HEK293T (cell line): Measurements from ENCODE around the gene VWA1.
A peak's percentile ranks its signal among the peaks of the same experiment; 100 is the strongest.
"Not testable (repeated sequence)": the region's sequence is repeated elsewhere in the genome, so short reads cannot be mapped to it uniquely, and the experiment has no call there.

ENCODE experiments used
- CTCF ChIA-PET: fragments of 350-600 bp; formaldehyde crosslinking; extraction: SDS; loops from one replicate; lab custom pipeline; 2021; ENCODE audit warnings: antibody characterized with exemption, inconsistent platforms; lab: Yijun Ruan, JAX
- POLR2A ChIA-PET: fragments of 350-600 bp; formaldehyde crosslinking; extraction: SDS; loops from one replicate; lab custom pipeline; 2020; ENCODE audit warnings: antibody characterized with exemption, inconsistent platforms; lab: Yijun Ruan, JAX
- DNase-seq: peaks from one replicate; pipeline ENCODE4 v3.0.0; 2012; ENCODE audit warnings: mixed read lengths; ENCODE audit errors: extremely low spot score
- ARNT ChIP-seq: fragments of 450-650 bp; IDR thresholded peaks from 2 replicates; pipeline ENCODE4 v1.6.1; 2017; ENCODE audit warnings: mild to moderate bottlenecking
- BHLHE40 ChIP-seq: fragments of 450-650 bp; IDR thresholded peaks from 2 replicates; pipeline ENCODE4 v1.6.1; 2016; ENCODE audit warnings: mild to moderate bottlenecking, moderate library complexity, borderline replicate concordance
- CTBP1 ChIP-seq: fragments of 450-650 bp; IDR thresholded peaks from 2 replicates; pipeline ENCODE4 v1.6.1; 2016; ENCODE audit warnings: borderline replicate concordance
- ELF4 ChIP-seq: fragments of 450-650 bp; IDR thresholded peaks from 2 replicates; pipeline ENCODE4 v1.6.1; 2017; ENCODE audit warnings: antibody characterized with exemption
- FOXA1 ChIP-seq: fragments of 450-650 bp; IDR thresholded peaks from 2 replicates; pipeline ENCODE4 v1.6.1; 2016; ENCODE audit warnings: mild to moderate bottlenecking
- FOXK2 ChIP-seq: fragments of 450-650 bp; IDR thresholded peaks from 2 replicates; pipeline ENCODE4 v1.6.1; 2016; ENCODE audit warnings: mild to moderate bottlenecking
- FOXM1 ChIP-seq: fragments of 450-650 bp; IDR thresholded peaks from 2 replicates; pipeline ENCODE4 v1.6.1; 2017; ENCODE audit warnings: mild to moderate bottlenecking, borderline replicate concordance
- HDGF ChIP-seq: fragments of 450-650 bp; IDR thresholded peaks from 2 replicates; pipeline ENCODE4 v1.6.1; 2017; ENCODE audit warnings: antibody characterized with exemption, borderline replicate concordance
- L3MBTL2 ChIP-seq: fragments of 450-650 bp; conservative IDR thresholded peaks from 2 replicates; pipeline ENCODE4 v1.6.1; 2016; ENCODE audit warnings: mild to moderate bottlenecking
- LEF1 ChIP-seq: fragments of 450-650 bp; IDR thresholded peaks from 2 replicates; pipeline ENCODE4 v1.6.1; 2017; ENCODE audit warnings: mild to moderate bottlenecking, borderline replicate concordance
- NFRKB ChIP-seq: fragments of 450-650 bp; IDR thresholded peaks from 2 replicates; pipeline ENCODE4 v1.6.1; 2016; ENCODE audit warnings: mild to moderate bottlenecking, moderate library complexity
- SP1 ChIP-seq: fragments of 450-650 bp; IDR thresholded peaks from 2 replicates; pipeline ENCODE4 v1.6.1; 2017
- SUZ12 ChIP-seq: fragments of 450-650 bp; IDR thresholded peaks from 2 replicates; pipeline ENCODE4 v1.6.1; 2016; ENCODE audit warnings: mild to moderate bottlenecking
- TARDBP ChIP-seq: fragments of 450-650 bp; IDR thresholded peaks from 2 replicates; pipeline ENCODE4 v1.6.1; 2016
- ZNF384 ChIP-seq: fragments of 450-650 bp; IDR thresholded peaks from 2 replicates; pipeline ENCODE4 v1.6.1; 2016
- TF ChIP-seq, protein P1 (sequence below): fragments of 450-650 bp; IDR thresholded peaks from 2 replicates; pipeline ENCODE4 v1.6.1; 2016

VWA1 gene

DNA sequence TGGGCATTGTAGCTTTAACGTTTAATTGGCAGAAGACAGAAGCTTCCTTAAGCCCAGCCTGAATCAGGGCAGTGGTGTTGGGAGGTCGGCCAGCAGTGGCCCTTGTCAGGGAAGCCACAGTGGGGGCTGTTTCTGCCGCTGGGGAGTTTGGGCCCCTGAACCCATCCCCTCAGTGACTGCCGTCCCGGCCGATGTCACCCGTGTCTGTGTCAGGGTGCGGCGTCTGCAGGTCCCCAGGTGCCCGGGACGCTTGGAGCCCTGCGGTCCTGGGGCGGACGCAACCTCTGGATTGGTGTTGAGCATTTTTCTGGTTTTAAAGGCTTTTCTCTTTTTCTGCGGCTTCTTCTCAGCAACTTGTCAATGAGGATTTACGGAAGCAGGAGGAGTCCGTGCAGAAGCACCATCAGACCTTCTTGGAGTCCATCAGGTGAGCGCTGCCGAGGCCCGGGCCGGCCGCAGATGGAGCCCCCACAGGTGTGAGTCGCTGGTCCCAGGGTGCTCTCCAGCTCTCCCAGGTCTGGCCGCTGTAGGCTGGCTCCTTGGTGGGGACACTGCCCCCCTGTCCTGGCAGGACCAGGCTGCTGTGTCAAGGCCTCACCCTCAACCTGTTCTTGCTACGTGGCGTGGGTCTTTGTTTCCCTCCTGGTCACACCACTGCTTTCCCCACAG lies 16.3 kb downstream of the VWA1 start:
- DNase-seq, result peak; percentile 6
- ChIA-PET POLR2A (no interaction called here), CTCF (no interaction called here)
- TF ChIP-seq FOXK2, result no peak
- no peak for TF ChIP-seq ZNF384

GRCh38 chr1:1452365-1452739 lies 16.9 kb downstream of the VWA1 start:
- POLR2A ChIA-PET, CTCF ChIA-PET, DNase-seq: not testable (repeated sequence)

DNA sequence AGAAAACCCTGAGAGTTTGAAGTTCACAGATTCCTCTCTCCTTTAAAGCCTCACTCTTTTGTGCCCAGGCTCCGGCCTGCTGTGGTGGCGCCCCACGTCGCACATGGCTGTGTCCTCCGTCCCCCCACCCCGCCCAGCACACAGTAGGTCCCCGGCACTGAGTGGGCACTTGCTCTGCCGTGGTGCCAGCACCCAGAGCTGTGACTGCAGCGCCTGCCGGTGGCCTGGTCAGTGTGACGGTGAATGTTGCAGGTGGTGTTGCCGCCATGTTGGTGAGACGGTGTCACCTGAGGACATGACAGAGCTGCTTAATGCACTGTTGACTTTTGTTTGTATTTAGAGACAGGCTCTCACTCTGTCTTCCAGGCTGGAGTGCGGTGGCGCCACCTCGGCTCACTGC lies 17.4 kb downstream of the VWA1 start:
- ChIA-PET CTCF (no interaction called here), POLR2A (no interaction called here)
- no peak for DNase-seq
- TF ChIP-seq L3MBTL2 (no peak), SP1 (no peak), NFRKB (no peak), HDGF (no peak), FOXM1 (no peak), LEF1 (no peak), ELF4 (no peak), SUZ12 (no peak), CTBP1 (no peak), BHLHE40 (no peak), ARNT (no peak), ZNF384 (no peak), FOXA1 (no peak), TARDBP (no peak), FOXK2 (no peak)
- TF ChIP-seq, protein P1, sequence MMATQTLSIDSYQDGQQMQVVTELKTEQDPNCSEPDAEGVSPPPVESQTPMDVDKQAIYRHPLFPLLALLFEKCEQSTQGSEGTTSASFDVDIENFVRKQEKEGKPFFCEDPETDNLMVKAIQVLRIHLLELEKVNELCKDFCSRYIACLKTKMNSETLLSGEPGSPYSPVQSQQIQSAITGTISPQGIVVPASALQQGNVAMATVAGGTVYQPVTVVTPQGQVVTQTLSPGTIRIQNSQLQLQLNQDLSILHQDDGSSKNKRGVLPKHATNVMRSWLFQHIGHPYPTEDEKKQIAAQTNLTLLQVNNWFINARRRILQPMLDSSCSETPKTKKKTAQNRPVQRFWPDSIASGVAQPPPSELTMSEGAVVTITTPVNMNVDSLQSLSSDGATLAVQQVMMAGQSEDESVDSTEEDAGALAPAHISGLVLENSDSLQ, result no peak

- CTCF ChIA-PET, DNase-seq, POLR2A ChIA-PET: not testable (repeated sequence)
Measured at GRCh38 chr1:1454286-1455056, 19.0 kb downstream of the VWA1 start.

DNA sequence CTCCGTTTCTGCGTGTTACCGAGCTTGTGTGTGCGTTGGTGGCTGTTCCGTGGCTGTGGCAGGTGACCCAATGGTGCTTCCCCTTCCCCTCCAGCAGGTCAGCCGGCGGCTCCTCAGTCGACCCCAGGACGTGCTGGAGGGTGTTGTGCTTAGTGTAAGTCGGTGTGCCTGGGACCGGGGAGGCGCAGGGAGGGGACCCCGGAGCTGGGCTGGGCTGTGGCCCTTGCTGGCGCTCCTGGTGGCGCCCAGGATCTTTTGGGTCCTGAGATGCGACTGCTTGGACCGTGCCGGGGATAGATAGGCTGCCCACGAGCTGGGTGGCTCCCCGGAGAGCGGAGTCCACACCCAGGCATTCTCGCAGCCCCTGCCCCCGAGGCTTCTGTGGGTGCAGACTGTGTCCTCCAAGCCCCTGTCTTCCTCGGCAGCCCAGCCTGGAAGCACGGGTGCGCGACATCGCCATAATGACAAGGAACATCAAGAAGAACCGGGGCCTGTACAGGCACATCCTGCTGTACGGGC lies 19.9 kb downstream of the VWA1 start:
- no peak for DNase-seq
- CTCF ChIA-PET, result no interaction called here
- TF ChIP-seq NFRKB (no peak), ZNF384 (no peak), TARDBP (no peak), FOXM1 (no peak), HDGF (no peak), L3MBTL2 (no peak), ARNT (no peak), FOXK2 (no peak)
- POLR2A ChIA-PET, result no interaction called here

- DNase-seq, CTCF ChIA-PET, POLR2A ChIA-PET: not testable (repeated sequence)
Measured at GRCh38 chr1:1455934-1456333, 20.4 kb downstream of the VWA1 start.

DNA sequence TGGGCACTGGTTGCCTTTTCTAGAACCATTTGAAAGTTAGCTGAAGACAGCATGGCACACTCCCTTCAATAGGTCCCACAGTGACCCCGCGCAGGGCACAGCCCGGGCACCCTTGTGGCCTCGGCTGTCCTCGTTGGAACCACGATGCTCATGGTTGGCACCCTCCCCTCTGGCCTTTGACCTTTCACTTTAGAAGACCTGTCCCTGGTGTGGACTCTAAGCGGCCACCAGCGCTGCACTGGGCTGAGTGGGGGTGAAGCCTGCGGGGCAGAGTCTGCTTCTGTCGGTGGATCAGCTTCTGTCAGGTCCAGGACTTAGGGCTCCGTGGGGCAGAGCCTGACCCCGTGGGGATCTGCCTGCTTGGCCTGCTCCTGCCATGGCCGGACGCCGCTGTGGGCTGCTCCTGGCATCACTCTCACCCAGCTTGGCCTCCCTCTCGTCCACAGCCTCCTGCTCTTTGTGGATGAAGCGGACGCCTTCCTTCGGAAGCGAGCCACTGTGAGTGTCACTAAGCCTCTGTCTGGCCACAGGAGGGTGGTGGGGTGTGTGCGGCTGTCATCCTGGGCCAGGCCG lies 21.3 kb downstream of the VWA1 start:
- CTCF ChIA-PET, POLR2A ChIA-PET: not testable (repeated sequence)

GRCh38 chr1:1459156-1459555 lies 23.7 kb downstream of the VWA1 start:
- CTCF ChIA-PET, POLR2A ChIA-PET, DNase-seq: not testable (repeated sequence)

More for the DNA sequence above, 21.3 kb downstream of the VWA1 start:
- not testable (repeated sequence) for DNase-seq

DNA sequence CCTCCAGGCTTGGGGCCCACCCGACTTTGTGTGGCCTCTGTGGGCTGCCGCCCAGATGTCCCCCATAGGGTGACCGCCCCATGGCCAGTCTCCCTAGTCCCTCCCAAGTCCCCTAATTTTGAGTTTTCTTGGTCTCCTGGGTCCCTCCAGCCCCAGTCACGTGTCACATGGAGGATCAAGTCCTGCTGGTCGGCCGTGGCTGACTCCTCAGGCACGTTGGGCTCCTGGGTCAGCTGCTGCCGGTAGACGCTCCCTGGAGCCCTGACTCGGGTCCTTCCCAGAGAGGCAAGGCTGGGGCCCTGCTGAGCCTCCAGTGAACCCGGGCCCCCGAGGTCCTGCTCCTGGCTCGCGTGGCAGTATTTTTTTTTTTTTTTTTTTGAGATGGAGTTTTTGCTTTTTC lies 24.2 kb downstream of the VWA1 start:
- DNase-seq, POLR2A ChIA-PET, CTCF ChIA-PET: not testable (repeated sequence)
